GM23338 (cell line): ENCODE results near the gene FGF16. TPM values are rescaled to one million over a fixed set of nuclear protein-coding genes. Genes with fewer than 3 reads are reported as not detected.

Source experiments
- ATAC-seq: fragments of 200-7000 bp; cut with Tn5 transposase; 3 replicates; pipeline ENCODE4 v1.9.1; 2020
- DNase-seq: peaks from one replicate; pipeline ENCODE4 v3.0.0-alpha.2; 2015; ENCODE audit warnings: low spot score
- H2AFZ ChIP-seq: fragments of 200-600 bp; sonication (generic); 2 replicates; pipeline ENCODE4 v1.8.0; 2016; ENCODE audit warnings: antibody characterized with exemption, mild to moderate bottlenecking, moderate library complexity
- H3F3A ChIP-seq: fragments of 200-600 bp; sonication (generic); replicated peaks from 2 replicates; pipeline ENCODE4 v1.8.0; 2017; ENCODE audit warnings: antibody characterized with exemption, mixed run types, low read depth
- H3K27ac ChIP-seq: fragments of 200-600 bp; sonication (generic); 2 replicates; pipeline ENCODE4 v1.6.1; 2016; ENCODE audit warnings: low read depth
- H3K27me3 ChIP-seq: fragments of 200-600 bp; sonication (generic); 2 replicates; pipeline ENCODE4 v1.8.0; 2016; ENCODE audit warnings: mild to moderate bottlenecking, mixed run types, moderate library complexity; ENCODE audit not compliant: insufficient read depth
- H3K36me3 ChIP-seq: fragments of 200-600 bp; sonication (generic); 2 replicates; pipeline ENCODE4 v1.8.0; 2016; ENCODE audit warnings: mild to moderate bottlenecking; ENCODE audit not compliant: insufficient read depth
- H3K4me1 ChIP-seq: fragments of 200-600 bp; sonication (generic); 2 replicates; pipeline ENCODE4 v1.8.0; 2016; ENCODE audit warnings: mild to moderate bottlenecking, moderate library complexity; ENCODE audit not compliant: insufficient read depth
- H3K4me2 ChIP-seq: fragments of 200-600 bp; sonication (generic); 2 replicates; pipeline ENCODE4 v1.7.1; 2017; ENCODE audit warnings: mixed run types
- H3K4me3 ChIP-seq: fragments of 200-600 bp; sonication (generic); 2 replicates; pipeline ENCODE4 v1.6.1; 2016; ENCODE audit warnings: mixed run types
- H3K79me2 ChIP-seq: fragments of 200-600 bp; sonication (generic); replicated peaks from 2 replicates; pipeline ENCODE4 v1.8.0; 2017; ENCODE audit warnings: mild to moderate bottlenecking; ENCODE audit not compliant: insufficient read depth
- H3K9me2 ChIP-seq: fragments of 200-600 bp; sonication (generic); 2 replicates; pipeline ENCODE4 v1.8.0; 2017; ENCODE audit not compliant: insufficient read depth
- H4K20me1 ChIP-seq: fragments of 200-600 bp; sonication (generic); replicated peaks from 2 replicates; pipeline ENCODE4 v1.8.0; 2017; ENCODE audit warnings: mild to moderate bottlenecking; ENCODE audit not compliant: insufficient read depth
- H3K27ac Mint-ChIP-seq: 2 replicates; pipeline ENCODE4 v1.8.0; 2020; ENCODE audit warnings: inconsistent platforms, mild to moderate bottlenecking, moderate library complexity, mixed read lengths
- H3K27me3 Mint-ChIP-seq: 3 replicates; pipeline ENCODE4 v1.8.0; 2022; ENCODE audit warnings: low read depth, mild to moderate bottlenecking, moderate library complexity, mixed read lengths, inconsistent platforms; ENCODE audit not compliant: insufficient read depth, poor library complexity
- H3K36me3 Mint-ChIP-seq: 3 replicates; pipeline ENCODE4 v1.8.0; 2021; ENCODE audit warnings: low read depth, mild to moderate bottlenecking, inconsistent platforms, moderate library complexity, mixed read lengths
- H3K4me1 Mint-ChIP-seq: 3 replicates; pipeline ENCODE4 v1.8.0; 2020; ENCODE audit warnings: mild to moderate bottlenecking, inconsistent platforms, mixed read lengths
- H3K4me3 Mint-ChIP-seq: 3 replicates; pipeline ENCODE4 v1.8.0; 2021; ENCODE audit warnings: moderate library complexity, mild to moderate bottlenecking, inconsistent platforms, mixed read lengths
- H3K9me3 Mint-ChIP-seq: 3 replicates; pipeline ENCODE4 v1.8.0; 2020; ENCODE audit warnings: moderate library complexity, mild to moderate bottlenecking, inconsistent platforms, mixed read lengths
- CTCF ChIP-seq, 2 experiments: fragments of 200-600 bp in 1 of 2; sonication (generic) in 1 of 2; conservative IDR thresholded peaks; 2 replicates each; pipeline versions ENCODE4 v1.5.1 to v1.6.1; 2016 to 2017; ENCODE audit warnings: antibody characterized with exemption in 2 of 2, low read depth in 2 of 2, mild to moderate bottlenecking in 2 of 2, moderate library complexity in 1 of 2
- ETS1 ChIP-seq: IDR thresholded peaks from 2 replicates; pipeline ENCODE4 v1.6.1; 2016; ENCODE audit warnings: antibody characterized with exemption
- EZH2phosphoT487 ChIP-seq: fragments of 200-600 bp; sonication (generic); IDR thresholded peaks from one replicate; pipeline ENCODE4 v1.8.1; 2018; ENCODE audit warnings: antibody characterized with exemption; ENCODE audit not compliant: unreplicated experiment
- NANOG ChIP-seq: IDR thresholded peaks from 2 replicates; pipeline ENCODE4 v1.6.1; 2016; ENCODE audit warnings: antibody characterized with exemption, borderline replicate concordance
- REST ChIP-seq: IDR thresholded peaks from one replicate; pipeline ENCODE4 v1.6.1; 2018; ENCODE audit warnings: antibody characterized with exemption; ENCODE audit not compliant: unreplicated experiment
- STAT1 ChIP-seq: IDR thresholded peaks from one replicate; pipeline ENCODE4 v1.6.1; 2016; ENCODE audit warnings: antibody characterized with exemption; ENCODE audit not compliant: unreplicated experiment
- ZNF114 ChIP-seq: fragments of 250-450 bp; sonication (Bioruptor Pico); IDR thresholded peaks from 2 replicates; pipeline ENCODE4 v1.5.0; 2020; ENCODE audit warnings: mild to moderate bottlenecking, moderate library complexity
- ZNF331 ChIP-seq: fragments of 250-450 bp; sonication (Bioruptor Pico); IDR thresholded peaks from 2 replicates; pipeline ENCODE4 v1.5.0; 2020; ENCODE audit warnings: low read depth, mild to moderate bottlenecking, moderate library complexity
- ZNF462 ChIP-seq: fragments of 250-450 bp; sonication (Bioruptor Pico); IDR thresholded peaks from 2 replicates; pipeline ENCODE4 v1.5.0; 2020; ENCODE audit warnings: mild to moderate bottlenecking, moderate library complexity
- polyA plus RNA-seq: library from polyadenylated mRNA; unstranded; fragments of >200 nt; fragmentation: Nextera tagmentation; extraction: Ambion mirVana; gene quantifications from 2 replicates; pipeline ENCODE4 v1.2.1, GENCODE V29; 2016
- total RNA-seq: library from RNA; depleted of rRNA; stranded (reverse); fragments of >200 nt; shearing (Covaris generic); gene quantifications from 2 replicates; pipeline ENCODE4 v1.2.3, GENCODE V29; 2014

The FGF16 gene
- total and polyA plus RNA-seq, 2 experiments from 2014 or later, result 1.6 to 2.3 TPM

- TF ChIP-seq REST, result no peak
- TF ChIP-seq ZNF331 (CRISPR knock-in tag), result no peak
- TF ChIP-seq EZH2phosphoT487, result no peak
- TF ChIP-seq STAT1, result no peak
Observed at GRCh38 chrX:77433001-77433400, 14.2 kb upstream of the FGF16 start (continued).

GRCh38 chrX:77434962-77435361, 12.2 kb upstream of the FGF16 start:
- Mint-ChIP-seq H3K4me3 (no peak overlapping the region), H3K9me3 (no peaks in the 10 kb centered on the region)
- TF ChIP-seq REST (no peak), ZNF114 (no peak), NANOG (no peak), ETS1 (no peak), CTCF (conservative IDR thresholded peaks at IDR 0.05; ENCODE audit: low read depth in 2 of 2) (no peak), ZNF462 (CRISPR knock-in tag) (no peak)

More at GRCh38 chrX:77434962-77435361, 12.2 kb upstream of the FGF16 start:
- Histone ChIP-seq H2AFZ (no peak overlapping the region), H4K20me1 (no peaks in the 10 kb centered on the region), H3K4me3 (no peak overlapping the region), H3F3A (no peaks in the 10 kb centered on the region), H3K27me3 (no peaks in the 10 kb centered on the region), H3K9me2 (no peaks in the 10 kb centered on the region), H3K4me1 (peaks cover 7% of the 10 kb centered on the region; the same call in 1 of the 2 replicates), H3K27ac (no peak overlapping the region), H3K79me2 (no peaks in the 10 kb centered on the region), H3K4me2 (no peak overlapping the region), H3K36me3 (no peaks in the 10 kb centered on the region)
- DNase-seq (no peak), ATAC-seq (no peak)
- Mint-ChIP-seq H3K27ac (no peak overlapping the region), H3K27me3 (no peaks in the 10 kb centered on the region), H3K36me3 (no peaks in the 10 kb centered on the region), H3K4me1 (peaks cover 12% of the 10 kb centered on the region; the same call in 2 of the 3 replicates)
